Stimulated activated memory B cell treated with anti-CD40 and anti-IgM and Interleukin-4, amounts not matched to agents 10 μg/mL and 1 μg/mL and 100 μg/mL, for 72 hours (primary cell): ENCODE results near the gene GAB1.

Experiments used
- ATAC-seq: fragments of 150-1000 bp; cut with Tn5 transposase; 2 replicates; pipeline ENCODE4 v1.10.0; 2021
- H3K27ac Mint-ChIP-seq: one replicate; pipeline ENCODE4 v1.8.0; 2022; ENCODE audit warnings: mild to moderate bottlenecking, mixed read lengths
- H3K27me3 Mint-ChIP-seq: one replicate; pipeline ENCODE4 v1.8.0; 2022; ENCODE audit warnings: mixed read lengths
- H3K36me3 Mint-ChIP-seq: one replicate; pipeline ENCODE4 v1.8.0; 2022; ENCODE audit warnings: mixed read lengths
- H3K4me1 Mint-ChIP-seq: one replicate; pipeline ENCODE4 v1.8.0; 2022; ENCODE audit warnings: mixed read lengths
- H3K4me3 Mint-ChIP-seq: one replicate; pipeline ENCODE4 v1.8.0; 2022; ENCODE audit warnings: mild to moderate bottlenecking, moderate library complexity, mixed read lengths
- H3K9me3 Mint-ChIP-seq: one replicate; pipeline ENCODE4 v1.8.0; 2022; ENCODE audit warnings: mixed read lengths

Gene GAB1

DNA sequence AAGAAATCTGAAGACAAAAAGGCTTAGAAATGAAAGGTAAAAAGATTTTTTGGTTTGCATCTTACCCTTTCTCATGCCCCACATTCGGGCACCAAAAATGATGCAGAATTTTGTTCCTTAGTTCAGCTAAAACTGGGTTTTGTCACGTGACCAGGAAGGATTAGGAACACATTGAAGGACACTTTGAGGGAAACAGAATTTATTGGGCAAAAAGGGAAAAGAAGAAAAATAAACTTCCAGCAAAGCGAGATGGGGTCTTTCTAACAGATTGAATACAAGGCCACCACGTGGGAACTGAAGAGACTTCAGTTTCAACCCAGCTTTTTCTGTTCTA, 95.5 kb downstream of the GAB1 start:
- Mint-ChIP-seq H3K27ac (no peak overlapping the region), H3K36me3 (peaks cover 6% of the 10 kb centered on the region), H3K9me3 (peaks cover 7% of the 10 kb centered on the region), H3K4me3 (no peak overlapping the region), H3K27me3 (no peaks in the 10 kb centered on the region), H3K4me1 (no peaks in the 10 kb centered on the region)
- no peak for ATAC-seq

DNA sequence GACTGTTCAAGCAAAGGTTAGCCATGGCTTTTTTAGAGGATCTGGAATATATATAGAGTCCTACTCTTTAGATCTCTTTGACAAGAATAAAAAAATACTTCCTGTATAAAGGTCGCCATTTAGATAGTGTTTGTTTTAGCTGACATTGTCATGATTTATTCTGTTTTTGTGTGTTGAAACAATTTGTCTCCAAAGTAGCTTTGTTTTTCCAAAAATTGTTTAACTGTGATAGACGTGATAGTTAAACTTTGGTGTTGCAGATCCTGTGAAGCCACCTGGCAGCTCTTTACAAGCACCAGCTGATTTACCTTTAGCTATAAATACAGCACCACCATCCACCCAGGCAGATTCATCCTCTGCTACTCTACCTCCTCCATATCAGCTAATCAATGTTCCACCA, 96.6 kb downstream of the GAB1 start:
- ATAC-seq, result no peak
- Mint-ChIP-seq H3K27me3 (no peaks in the 10 kb centered on the region), H3K4me1 (no peaks in the 10 kb centered on the region), H3K4me3 (no peak overlapping the region), H3K36me3 (peaks cover 6% of the 10 kb centered on the region), H3K27ac (no peak overlapping the region), H3K9me3 (peaks cover 7% of the 10 kb centered on the region)

DNA sequence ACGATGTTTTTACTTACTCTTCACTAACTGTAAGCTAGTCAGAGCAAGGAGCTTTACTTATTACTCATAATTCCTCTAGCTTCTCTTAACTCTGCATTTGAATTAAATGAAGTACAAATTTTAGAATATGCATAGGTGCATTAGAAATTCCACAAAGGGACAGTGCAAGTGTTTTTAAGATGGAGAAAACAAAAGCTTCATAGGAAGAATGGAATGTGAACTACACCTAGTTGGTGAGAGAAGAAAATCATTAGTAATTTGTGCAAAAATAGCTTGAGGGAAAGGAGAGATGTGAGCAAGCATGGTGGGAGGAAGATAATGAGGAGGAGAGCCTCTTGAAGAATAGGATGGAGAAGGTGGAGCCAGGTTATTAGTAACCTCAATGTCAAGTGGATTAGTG, 99.3 kb downstream of the GAB1 start:
- peaks cover 3% of the 10 kb centered on the region for H3K36me3 Mint-ChIP-seq
- H3K4me1 Mint-ChIP-seq, result no peaks in the 10 kb centered on the region
- H3K4me3 Mint-ChIP-seq, result no peak overlapping the region
- no peaks in the 10 kb centered on the region for H3K27me3 Mint-ChIP-seq
- H3K9me3 Mint-ChIP-seq, result peaks cover 4% of the 10 kb centered on the region
- no peak overlapping the region for H3K27ac Mint-ChIP-seq
- no peak for ATAC-seq

DNA sequence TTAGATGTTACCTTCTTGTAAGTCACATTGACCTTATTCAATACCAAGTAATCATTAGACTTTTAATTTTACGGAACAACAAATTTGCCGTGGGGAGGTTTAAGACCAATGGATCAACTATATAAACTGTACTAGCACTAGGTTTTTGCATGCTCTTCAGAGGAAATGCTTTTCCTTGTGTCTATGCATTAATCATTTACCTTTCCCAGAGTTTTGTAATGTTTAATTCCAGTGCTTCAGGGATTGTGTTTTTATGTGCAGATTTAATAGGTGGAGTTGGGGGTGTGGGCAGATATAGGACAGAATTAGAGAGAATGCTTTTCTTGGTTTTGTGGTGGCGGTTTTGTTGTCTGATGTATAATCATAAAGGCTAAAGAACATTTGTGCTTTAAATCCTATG, 100.8 kb downstream of the GAB1 start:
- H3K9me3 Mint-ChIP-seq, result no peaks in the 10 kb centered on the region
- no peaks in the 10 kb centered on the region for H3K4me1 Mint-ChIP-seq
- H3K27me3 Mint-ChIP-seq, result no peaks in the 10 kb centered on the region
- no peak for ATAC-seq
- H3K36me3 Mint-ChIP-seq, result no peaks in the 10 kb centered on the region
- H3K4me3 Mint-ChIP-seq, result no peak overlapping the region
- no peak overlapping the region for H3K27ac Mint-ChIP-seq

DNA sequence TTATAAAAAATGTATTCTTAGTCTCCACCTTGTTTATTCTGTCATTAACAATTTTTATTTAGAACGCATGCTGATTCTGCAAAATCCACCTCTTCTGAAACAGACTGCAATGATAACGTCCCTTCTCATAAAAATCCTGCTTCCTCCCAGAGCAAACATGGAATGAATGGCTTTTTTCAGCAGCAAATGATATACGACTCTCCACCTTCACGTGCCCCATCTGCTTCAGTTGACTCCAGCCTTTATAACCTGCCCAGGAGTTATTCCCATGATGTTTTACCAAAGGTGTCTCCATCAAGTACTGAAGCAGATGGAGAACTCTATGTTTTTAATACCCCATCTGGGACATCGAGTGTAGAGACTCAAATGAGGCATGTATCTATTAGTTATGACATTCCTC, 101.3 kb downstream of the GAB1 start:
- Mint-ChIP-seq H3K27ac (no peak overlapping the region), H3K27me3 (no peaks in the 10 kb centered on the region), H3K36me3 (no peaks in the 10 kb centered on the region), H3K4me3 (no peak overlapping the region), H3K9me3 (no peaks in the 10 kb centered on the region), H3K4me1 (no peaks in the 10 kb centered on the region)
- no peak for ATAC-seq

DNA sequence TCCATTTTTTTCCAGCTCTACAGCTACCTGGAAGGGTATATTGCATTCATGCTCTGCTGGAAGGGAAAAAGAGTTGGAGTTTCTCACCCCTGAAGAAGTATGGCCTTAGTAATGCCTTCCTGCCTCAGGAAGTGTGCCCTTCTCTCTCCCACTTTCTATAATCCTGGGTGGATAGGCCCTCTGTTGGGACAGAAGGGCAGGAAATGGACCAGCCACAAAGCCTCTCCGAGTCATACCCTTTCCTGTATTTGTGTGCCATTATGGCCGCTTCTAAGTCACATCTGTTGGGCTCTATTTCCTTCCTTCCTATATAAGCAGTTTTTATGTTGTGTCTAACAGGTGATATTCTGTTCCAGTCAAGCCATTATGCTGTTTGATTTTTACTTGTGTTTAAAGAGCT, 102.0 kb downstream of the GAB1 start:
- H3K9me3 Mint-ChIP-seq, result no peaks in the 10 kb centered on the region
- no peaks in the 10 kb centered on the region for H3K4me1 Mint-ChIP-seq
- no peak for ATAC-seq
- no peaks in the 10 kb centered on the region for H3K36me3 Mint-ChIP-seq
- H3K4me3 Mint-ChIP-seq, result no peak overlapping the region
- H3K27me3 Mint-ChIP-seq, result no peaks in the 10 kb centered on the region
- H3K27ac Mint-ChIP-seq, result no peak overlapping the region

DNA sequence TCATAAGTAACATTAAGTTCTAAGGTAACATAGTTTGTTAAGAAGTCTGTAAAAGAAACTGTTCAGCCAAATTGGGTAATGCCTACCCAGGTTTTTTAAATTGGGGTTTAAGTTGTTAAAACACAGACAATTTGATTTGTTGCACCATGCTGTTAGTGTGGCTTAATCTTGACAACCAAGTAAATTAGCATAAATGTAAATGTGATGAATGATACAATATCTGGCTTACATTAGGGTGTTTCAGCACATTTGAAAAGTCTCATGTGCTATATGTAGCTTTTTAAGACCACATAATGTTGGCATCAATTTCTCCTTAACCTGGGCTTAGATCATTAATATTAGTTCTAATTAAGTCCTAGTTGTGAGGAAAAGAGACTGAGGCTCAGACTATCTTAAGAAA, 104.4 kb downstream of the GAB1 start:
- Mint-ChIP-seq H3K4me1 (no peaks in the 10 kb centered on the region), H3K4me3 (no peak overlapping the region), H3K36me3 (no peaks in the 10 kb centered on the region), H3K9me3 (no peaks in the 10 kb centered on the region), H3K27me3 (no peaks in the 10 kb centered on the region), H3K27ac (no peak overlapping the region)
- no peak for ATAC-seq

DNA sequence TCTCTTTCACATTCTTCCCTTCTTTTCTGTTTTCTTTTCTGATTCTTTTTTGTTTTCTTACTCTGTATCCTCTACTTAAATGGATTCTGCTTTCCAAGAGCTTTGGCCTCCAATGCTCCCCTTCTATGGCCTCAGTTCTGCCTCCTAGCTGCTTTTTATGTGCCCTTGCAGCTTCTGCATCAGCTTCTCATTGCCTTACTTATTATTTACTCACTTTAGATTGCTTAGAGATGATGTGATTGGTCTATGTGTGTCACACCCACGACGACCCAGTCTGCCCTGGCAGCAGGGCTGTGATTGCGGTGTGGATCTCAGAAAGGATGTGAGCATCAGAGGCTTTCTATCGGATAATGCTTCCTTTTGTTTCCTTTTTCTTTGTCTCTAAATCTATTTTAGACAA, 105.0 kb downstream of the GAB1 start:
- H3K4me1 Mint-ChIP-seq, result no peaks in the 10 kb centered on the region
- no peak for ATAC-seq
- no peaks in the 10 kb centered on the region for H3K36me3 Mint-ChIP-seq

DNA sequence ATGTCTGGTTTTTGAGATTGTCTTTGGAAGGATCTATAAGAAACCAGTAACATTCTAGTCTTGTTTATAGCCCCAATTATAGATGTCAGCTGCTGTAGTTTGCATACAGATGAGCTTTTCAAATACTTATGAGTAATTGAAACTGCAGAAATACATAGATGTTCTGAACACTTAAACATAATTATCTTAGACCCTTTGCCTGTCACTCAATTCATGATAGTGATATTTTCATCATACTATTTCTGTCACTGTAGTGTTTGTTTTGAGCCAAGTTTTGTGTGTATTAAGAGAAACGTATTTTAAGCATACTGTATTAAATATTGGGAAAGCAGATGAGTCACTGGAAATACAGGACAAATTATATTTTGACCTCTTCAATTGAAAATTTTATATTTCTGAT, 107.1 kb downstream of the GAB1 start:
- Mint-ChIP-seq H3K4me3 (no peak overlapping the region), H3K4me1 (no peaks in the 10 kb centered on the region), H3K9me3 (no peaks in the 10 kb centered on the region), H3K27ac (no peak overlapping the region), H3K27me3 (no peaks in the 10 kb centered on the region), H3K36me3 (no peaks in the 10 kb centered on the region)
- no peak for ATAC-seq

More for the DNA sequence above, 105.0 kb downstream of the GAB1 start:
- H3K4me3 Mint-ChIP-seq, result no peak overlapping the region
- no peaks in the 10 kb centered on the region for H3K27me3 Mint-ChIP-seq
- no peaks in the 10 kb centered on the region for H3K9me3 Mint-ChIP-seq
- no peak overlapping the region for H3K27ac Mint-ChIP-seq

DNA sequence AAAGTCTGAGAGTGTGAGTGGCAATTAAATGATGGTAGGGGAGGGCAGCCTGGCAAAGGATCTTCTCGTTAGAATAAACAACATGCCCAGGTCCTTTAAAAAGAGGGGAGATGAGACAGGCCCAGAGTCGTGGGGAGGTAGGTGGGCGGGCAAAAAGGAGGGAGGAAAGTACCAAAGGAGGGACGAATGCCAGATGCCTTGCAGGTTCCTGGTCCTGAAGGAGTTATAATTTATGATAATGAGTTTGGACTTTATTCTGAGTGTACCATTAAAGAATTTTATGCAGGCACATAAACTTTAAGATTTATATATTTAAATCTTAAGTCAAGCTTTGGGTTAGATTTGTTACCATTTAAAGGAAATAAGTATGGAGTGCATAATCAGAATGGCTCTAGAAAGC, 114.5 kb downstream of the GAB1 start:
- no peaks in the 10 kb centered on the region for H3K9me3 Mint-ChIP-seq
- no peaks in the 10 kb centered on the region for H3K27me3 Mint-ChIP-seq
- H3K4me3 Mint-ChIP-seq, result no peak overlapping the region
- no peak for ATAC-seq
- no peak overlapping the region for H3K27ac Mint-ChIP-seq
- no peaks in the 10 kb centered on the region for H3K36me3 Mint-ChIP-seq
- H3K4me1 Mint-ChIP-seq, result no peaks in the 10 kb centered on the region

DNA sequence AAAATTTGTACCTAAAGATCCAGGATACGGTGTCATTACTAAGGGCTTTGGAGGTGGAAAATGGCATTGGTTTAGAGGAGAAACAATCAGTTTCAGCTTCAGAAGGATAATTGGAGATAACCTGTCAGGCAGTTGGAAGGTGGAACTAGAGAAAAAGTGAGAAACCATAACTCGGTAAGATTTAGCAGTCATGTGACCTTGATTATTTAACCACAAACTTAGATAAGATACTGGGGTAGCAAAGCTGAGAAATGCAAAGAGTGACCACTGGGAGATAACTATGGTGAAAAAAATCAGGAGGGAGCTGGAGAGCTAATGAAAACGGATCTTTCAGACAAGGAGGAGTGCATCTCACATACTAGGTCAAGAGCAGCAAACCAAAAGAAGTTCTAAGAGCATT, 118.5 kb downstream of the GAB1 start:
- ATAC-seq, result no peak
- Mint-ChIP-seq H3K9me3 (no peaks in the 10 kb centered on the region), H3K4me1 (no peaks in the 10 kb centered on the region), H3K27ac (no peak overlapping the region), H3K4me3 (no peak overlapping the region), H3K36me3 (no peaks in the 10 kb centered on the region), H3K27me3 (no peaks in the 10 kb centered on the region)

DNA sequence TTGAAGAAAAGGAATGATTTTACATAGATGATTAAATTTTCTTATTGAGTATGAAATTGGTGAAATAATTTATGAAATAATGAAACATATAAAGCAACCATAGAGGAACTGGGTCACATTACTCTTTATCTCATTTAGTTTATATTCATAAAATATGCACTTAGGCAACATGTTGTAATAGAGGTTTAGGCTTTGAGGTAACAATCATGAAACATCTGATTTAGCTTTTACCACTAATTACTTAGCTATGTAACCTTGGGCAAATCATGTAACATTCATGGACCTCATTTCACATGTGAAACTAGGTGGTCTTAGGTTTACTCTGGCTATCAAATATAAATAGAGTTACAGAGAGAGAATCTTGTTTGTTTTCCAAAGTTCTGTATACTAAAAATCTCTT, 122.3 kb downstream of the GAB1 start:
- Mint-ChIP-seq H3K9me3 (no peaks in the 10 kb centered on the region), H3K4me1 (no peaks in the 10 kb centered on the region), H3K27ac (no peak overlapping the region), H3K36me3 (no peaks in the 10 kb centered on the region), H3K4me3 (no peak overlapping the region), H3K27me3 (no peaks in the 10 kb centered on the region)
- no peak for ATAC-seq

DNA sequence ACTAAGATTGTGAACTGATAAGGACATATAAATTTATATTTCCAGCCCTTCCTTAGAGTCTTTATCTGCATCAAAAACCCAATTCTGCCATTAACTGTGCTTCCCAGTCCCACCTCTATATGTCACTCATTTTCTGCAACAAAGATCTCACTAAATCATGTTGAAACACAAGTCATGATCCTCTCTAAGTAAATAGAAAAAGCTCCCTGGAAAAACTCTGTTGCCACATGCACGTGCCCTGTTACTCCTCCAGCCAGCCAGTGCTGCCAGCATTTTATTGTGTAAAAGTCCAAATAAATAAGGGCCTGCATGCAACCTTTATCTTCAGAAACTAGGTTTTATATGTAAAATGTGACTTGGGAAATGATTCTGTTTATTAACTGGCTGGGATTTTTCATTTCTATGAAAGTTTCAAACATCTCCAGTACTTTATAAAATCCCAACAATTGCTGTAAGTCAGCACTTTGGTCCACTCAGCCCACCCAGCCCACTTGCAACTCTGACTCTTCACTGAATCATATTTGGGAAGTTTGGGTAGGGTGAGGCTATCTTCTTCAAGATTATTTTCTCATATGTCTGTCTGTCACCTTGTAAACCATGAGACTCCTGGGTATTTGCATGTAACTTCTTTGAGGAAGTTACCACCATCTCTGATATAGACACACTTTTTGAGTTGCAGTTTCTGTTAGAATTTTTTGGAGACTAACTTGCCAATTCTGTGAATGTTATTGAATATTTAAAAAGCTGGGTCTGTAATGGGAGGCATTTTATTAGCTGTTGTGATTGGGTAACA, 136.9 kb downstream of the GAB1 start:
- Mint-ChIP-seq H3K9me3 (no peaks in the 10 kb centered on the region), H3K4me1 (peaks cover 6% of the 10 kb centered on the region), H3K27ac (no peak overlapping the region), H3K36me3 (no peaks in the 10 kb centered on the region), H3K27me3 (no peaks in the 10 kb centered on the region), H3K4me3 (no peak overlapping the region)
- no peak for ATAC-seq

DNA sequence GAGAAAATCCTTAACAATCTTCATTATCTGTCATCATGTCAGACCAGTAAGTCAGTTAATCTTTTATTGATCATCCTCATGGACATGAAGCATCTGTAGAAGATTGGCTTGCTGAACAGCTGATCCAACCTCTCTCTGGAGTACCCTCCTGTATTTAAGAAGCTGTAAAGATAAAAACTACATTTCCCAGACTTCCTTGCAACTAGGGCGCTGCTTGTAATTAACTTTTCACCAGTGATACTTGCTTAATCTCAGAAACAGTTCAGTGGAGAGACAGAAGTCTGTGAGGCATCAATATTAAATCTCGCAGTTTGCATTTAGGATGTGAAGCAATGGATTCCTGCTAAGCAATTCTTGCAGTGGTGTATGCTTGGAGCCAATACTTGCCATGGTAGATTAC, 140.8 kb downstream of the GAB1 start:
- Mint-ChIP-seq H3K27ac (no peak overlapping the region), H3K4me3 (no peak overlapping the region), H3K36me3 (no peaks in the 10 kb centered on the region), H3K9me3 (no peaks in the 10 kb centered on the region), H3K4me1 (peaks cover 6% of the 10 kb centered on the region), H3K27me3 (no peaks in the 10 kb centered on the region)
- no peak for ATAC-seq

DNA sequence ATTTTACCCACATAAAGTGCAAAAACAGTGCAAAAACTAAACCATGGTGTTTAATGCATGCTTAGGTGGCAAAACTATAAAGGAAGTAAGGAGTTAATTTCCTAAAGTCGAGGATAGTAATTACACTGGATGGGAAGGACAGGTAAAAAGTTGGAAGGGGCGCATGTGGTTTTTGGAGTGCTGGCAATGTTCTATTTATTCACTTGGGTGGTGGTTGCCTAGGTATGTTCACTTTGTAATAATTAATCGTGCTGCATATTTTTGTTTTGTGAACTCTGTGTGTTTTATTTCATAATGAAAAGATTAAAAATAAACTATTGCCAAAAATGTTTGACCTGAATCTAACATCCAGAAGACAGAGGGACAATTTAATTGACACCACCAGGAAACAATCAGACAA, 144.7 kb downstream of the GAB1 start:
- Mint-ChIP-seq H3K36me3 (no peaks in the 10 kb centered on the region), H3K4me3 (no peak overlapping the region), H3K4me1 (no peaks in the 10 kb centered on the region), H3K9me3 (no peaks in the 10 kb centered on the region), H3K27ac (no peak overlapping the region), H3K27me3 (peaks cover 20% of the 10 kb centered on the region)
- no peak for ATAC-seq

DNA sequence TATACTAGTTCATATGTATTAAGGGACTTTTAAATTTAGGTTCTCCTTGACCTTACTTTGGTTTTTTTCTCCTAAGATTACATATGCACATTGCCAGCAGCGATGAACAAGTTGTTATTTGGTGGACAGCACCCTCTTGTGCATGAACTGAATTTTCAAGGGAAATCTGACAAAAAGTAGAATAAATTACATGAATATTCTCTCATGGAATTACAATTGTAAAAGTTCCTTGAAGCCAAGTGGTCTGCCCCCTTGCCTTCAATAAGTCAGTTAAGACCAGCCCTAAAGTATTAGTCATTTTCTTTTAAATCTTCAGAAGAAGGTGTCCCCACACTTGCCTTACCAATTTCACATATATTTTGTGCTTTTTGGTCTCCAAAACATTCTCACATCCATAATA, 146.2 kb downstream of the GAB1 start:
- H3K9me3 Mint-ChIP-seq, result no peaks in the 10 kb centered on the region
- H3K4me3 Mint-ChIP-seq, result no peak overlapping the region
- H3K27ac Mint-ChIP-seq, result no peak overlapping the region
- no peak for ATAC-seq
- peaks cover 20% of the 10 kb centered on the region for H3K27me3 Mint-ChIP-seq
- no peaks in the 10 kb centered on the region for H3K36me3 Mint-ChIP-seq
- H3K4me1 Mint-ChIP-seq, result no peaks in the 10 kb centered on the region

DNA sequence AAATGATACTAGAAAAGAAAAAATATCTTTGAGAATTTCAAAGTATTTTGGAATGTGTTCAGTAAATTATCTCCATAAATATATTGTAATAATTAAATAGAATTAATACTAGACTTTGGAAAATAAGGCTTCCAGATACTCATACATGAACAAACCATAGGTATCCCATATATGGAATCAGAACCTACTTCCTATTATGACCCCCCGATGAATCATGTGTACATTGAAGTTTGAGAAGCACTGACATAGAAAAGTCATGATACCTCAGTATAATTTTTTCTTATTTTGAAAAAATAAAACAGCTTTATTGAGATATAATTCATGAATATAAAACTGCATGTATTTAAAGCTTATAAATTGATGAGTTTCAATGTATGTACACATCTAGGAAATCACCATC, 149.6 kb downstream of the GAB1 start:
- H3K4me1 Mint-ChIP-seq, result no peaks in the 10 kb centered on the region
- peaks cover 43% of the 10 kb centered on the region for H3K27me3 Mint-ChIP-seq
- H3K4me3 Mint-ChIP-seq, result no peak overlapping the region
- H3K9me3 Mint-ChIP-seq, result no peaks in the 10 kb centered on the region
- H3K36me3 Mint-ChIP-seq, result no peaks in the 10 kb centered on the region
- ATAC-seq, result no peak
- H3K27ac Mint-ChIP-seq, result no peak overlapping the region
